ENCODE results near the gene INIP.

GRCh38 chr9:112764344-112764743 lies 46.4 kb upstream of the INIP start:
- no peak for TF ChIP-seq CTCF (conservative IDR thresholded peaks at IDR 0.05; ENCODE audit: low read length)
- no peak for TF ChIP-seq EZH2phosphoT487 (IDR thresholded peaks at IDR 0.05; ENCODE audit: borderline replicate concordance)
